HG03060 (cell line): ENCODE results near the gene WBP11.
"Not testable (repeated sequence)": the region's sequence is repeated elsewhere in the genome, so short reads cannot be mapped to it uniquely, and the experiment has no call there.

Experiments used
- ATAC-seq: cut with Tn5 transposase; IDR thresholded peaks from one replicate; pipeline ENCODE4 v1.9.1; 2021; ENCODE audit warnings: low read depth, moderate number of reproducible peaks; ENCODE audit not compliant: unreplicated experiment

Gene WBP11

GRCh38 chr12:14774074-14774905, 29.0 kb downstream of the WBP11 start:
- peak; percentile 40 for ATAC-seq

GRCh38 chr12:14773685-14774073, 29.6 kb downstream of the WBP11 start:
- no peak for ATAC-seq

- no peak for ATAC-seq
Measured at GRCh38 chr12:14772946-14773345, 30.3 kb downstream of the WBP11 start.

- no peak for ATAC-seq
Measured at GRCh38 chr12:14771651-14772137, 31.6 kb downstream of the WBP11 start.

GRCh38 chr12:14770496-14771461, 32.5 kb downstream of the WBP11 start:
- peak; percentile 20 for ATAC-seq

GRCh38 chr12:14769969-14770495, 33.2 kb downstream of the WBP11 start:
- ATAC-seq, result peak; percentile 20

GRCh38 chr12:14769466-14769968, 33.8 kb downstream of the WBP11 start:
- peak; percentile 2 for ATAC-seq

- ATAC-seq, result no peak
Measured at GRCh38 chr12:14768823-14769405, 34.4 kb downstream of the WBP11 start.

- ATAC-seq, result no peak
Measured at GRCh38 chr12:14767617-14768016, 35.7 kb downstream of the WBP11 start.

GRCh38 chr12:14766649-14767215, 36.5 kb downstream of the WBP11 start:
- no peak for ATAC-seq

- ATAC-seq, result not testable (repeated sequence)
Measured at GRCh38 chr12:14766020-14766419, 37.3 kb downstream of the WBP11 start.

- ATAC-seq, result no peak
Measured at GRCh38 chr12:14765398-14765797, 37.9 kb downstream of the WBP11 start.

- ATAC-seq, result not testable (repeated sequence)
Measured at GRCh38 chr12:14759711-14760280, 43.5 kb downstream of the WBP11 start.

GRCh38 chr12:14756334-14757143, 46.7 kb downstream of the WBP11 start:
- ATAC-seq, result no peak

GRCh38 chr12:14751986-14752385, 51.3 kb downstream of the WBP11 start:
- no peak for ATAC-seq

- ATAC-seq, result no peak
Measured at GRCh38 chr12:14743061-14743460, 60.2 kb downstream of the WBP11 start.

GRCh38 chr12:14741942-14742341, 61.3 kb downstream of the WBP11 start:
- no peak for ATAC-seq

GRCh38 chr12:14741153-14741552, 62.1 kb downstream of the WBP11 start:
- ATAC-seq, result peak; percentile 44

- not testable (repeated sequence) for ATAC-seq
Measured at GRCh38 chr12:14736441-14736840, 66.8 kb downstream of the WBP11 start.
